ENCODE results near the gene POPDC3.

GRCh38 chr6:105111105-105111504 is 68.7 kb downstream of the POPDC3 start:
- TF ChIP-seq CTCF (tag by site-specific recombination; IDR thresholded peaks at IDR 0.05) (no peak), ZNF362 (tag by site-specific recombination; IDR thresholded peaks at IDR 0.05) (no peak), ZBTB21 (tag by site-specific recombination; IDR thresholded peaks at IDR 0.05) (no peak), ZNF449 (tag by site-specific recombination; IDR thresholded peaks at IDR 0.05) (no peak), ZNF350 (tag by site-specific recombination; IDR thresholded peaks at IDR 0.05) (no peak), ZNF18 (tag by site-specific recombination; IDR thresholded peaks at IDR 0.05) (no peak), ZNF624 (tag by site-specific recombination; IDR thresholded peaks at IDR 0.05) (no peak), ZNF121 (tag by site-specific recombination; IDR thresholded peaks at IDR 0.05) (no peak), ZFP41 (tag by site-specific recombination; IDR thresholded peaks at IDR 0.05; ENCODE audit: borderline replicate concordance) (no peak)
